Omental fat pad (tissue), 4 donors: Measurements from ENCODE around the gene DUSP16. TPM values are rescaled to one million over a fixed set of nuclear protein-coding genes. Genes with fewer than 3 reads are reported as not detected.

ENCODE experiments used
- ATAC-seq: fragments of 150-250 bp; one replicate; pipeline ENCODE4 v1.9.1; 2016; ENCODE audit warnings: mild to moderate bottlenecking, moderate library complexity; ENCODE audit not compliant: low FRiP score
- DNase-seq: peaks from one replicate; pipeline ENCODE4 v3.0.0-alpha.2; 2019; ENCODE audit warnings: low spot score
- total RNA-seq, 4 donors: library from RNA; depleted of rRNA; stranded (reverse); fragments of >200 nt; gene quantifications; one replicate each; pipeline ENCODE4 v1.1.0, GENCODE V29; 2016
- TF ChIP-seq, protein P1 (sequence below), 3 donors: fragments of 450-650 bp; IDR thresholded peaks; one replicate each; pipeline ENCODE4 v1.5.1; 2016 to 2017; ENCODE audit warnings: antibody characterized with exemption in 3 of 3, mild to moderate bottlenecking in 3 of 3, moderate library complexity in 2 of 3

DUSP16 gene
- total RNA-seq, 4 donors from 2014 or later, result 18.2 to 29.6 (median 18.7) TPM

DNA sequence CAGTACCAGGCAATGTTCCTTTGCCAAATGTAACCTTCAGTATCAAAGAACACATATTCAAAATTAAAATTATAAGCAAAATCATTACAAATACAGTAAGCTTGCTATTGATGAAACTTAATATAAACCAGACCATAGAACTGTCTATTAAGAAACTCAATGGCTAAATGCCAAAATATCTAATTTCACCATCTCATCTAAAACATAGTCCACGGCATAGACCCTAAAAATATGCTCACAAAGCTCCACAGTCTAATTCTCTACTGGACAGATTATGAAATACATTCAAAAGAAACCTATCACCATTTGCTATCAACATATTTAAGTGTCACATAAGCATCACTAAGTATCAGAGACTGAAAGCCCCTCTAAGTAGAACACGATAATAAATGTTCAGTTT, 25.2 kb downstream of the DUSP16 start:
- TF ChIP-seq, protein P1, sequence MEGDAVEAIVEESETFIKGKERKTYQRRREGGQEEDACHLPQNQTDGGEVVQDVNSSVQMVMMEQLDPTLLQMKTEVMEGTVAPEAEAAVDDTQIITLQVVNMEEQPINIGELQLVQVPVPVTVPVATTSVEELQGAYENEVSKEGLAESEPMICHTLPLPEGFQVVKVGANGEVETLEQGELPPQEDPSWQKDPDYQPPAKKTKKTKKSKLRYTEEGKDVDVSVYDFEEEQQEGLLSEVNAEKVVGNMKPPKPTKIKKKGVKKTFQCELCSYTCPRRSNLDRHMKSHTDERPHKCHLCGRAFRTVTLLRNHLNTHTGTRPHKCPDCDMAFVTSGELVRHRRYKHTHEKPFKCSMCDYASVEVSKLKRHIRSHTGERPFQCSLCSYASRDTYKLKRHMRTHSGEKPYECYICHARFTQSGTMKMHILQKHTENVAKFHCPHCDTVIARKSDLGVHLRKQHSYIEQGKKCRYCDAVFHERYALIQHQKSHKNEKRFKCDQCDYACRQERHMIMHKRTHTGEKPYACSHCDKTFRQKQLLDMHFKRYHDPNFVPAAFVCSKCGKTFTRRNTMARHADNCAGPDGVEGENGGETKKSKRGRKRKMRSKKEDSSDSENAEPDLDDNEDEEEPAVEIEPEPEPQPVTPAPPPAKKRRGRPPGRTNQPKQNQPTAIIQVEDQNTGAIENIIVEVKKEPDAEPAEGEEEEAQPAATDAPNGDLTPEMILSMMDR (IDR thresholded peaks at IDR 0.05), result no peak
- no peak for ATAC-seq

DNA sequence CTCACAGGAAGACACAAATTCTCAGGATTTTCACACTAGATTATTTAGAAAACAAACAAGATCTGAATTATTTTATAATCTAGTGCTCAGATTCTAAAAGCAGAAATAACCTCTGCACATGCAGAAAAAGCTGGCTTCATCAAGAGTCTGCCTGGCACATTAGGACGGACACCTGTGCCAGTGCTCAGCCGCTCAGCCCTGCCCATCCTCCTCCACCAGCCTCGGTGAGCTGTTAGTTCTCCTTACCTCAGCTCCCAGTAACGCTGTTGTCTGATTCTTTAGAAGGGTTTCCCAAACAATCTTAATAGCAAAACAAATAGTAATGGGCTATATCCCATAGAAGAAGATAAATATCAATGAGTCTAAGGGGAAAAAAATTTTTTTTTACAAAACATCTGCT, 27.7 kb downstream of the DUSP16 start:
- ATAC-seq, result no peak
- TF ChIP-seq, protein P1 (IDR thresholded peaks at IDR 0.05), result no peak
- no peak for DNase-seq

More for the DNA sequence above, 25.2 kb downstream of the DUSP16 start:
- no peak for DNase-seq

DNA sequence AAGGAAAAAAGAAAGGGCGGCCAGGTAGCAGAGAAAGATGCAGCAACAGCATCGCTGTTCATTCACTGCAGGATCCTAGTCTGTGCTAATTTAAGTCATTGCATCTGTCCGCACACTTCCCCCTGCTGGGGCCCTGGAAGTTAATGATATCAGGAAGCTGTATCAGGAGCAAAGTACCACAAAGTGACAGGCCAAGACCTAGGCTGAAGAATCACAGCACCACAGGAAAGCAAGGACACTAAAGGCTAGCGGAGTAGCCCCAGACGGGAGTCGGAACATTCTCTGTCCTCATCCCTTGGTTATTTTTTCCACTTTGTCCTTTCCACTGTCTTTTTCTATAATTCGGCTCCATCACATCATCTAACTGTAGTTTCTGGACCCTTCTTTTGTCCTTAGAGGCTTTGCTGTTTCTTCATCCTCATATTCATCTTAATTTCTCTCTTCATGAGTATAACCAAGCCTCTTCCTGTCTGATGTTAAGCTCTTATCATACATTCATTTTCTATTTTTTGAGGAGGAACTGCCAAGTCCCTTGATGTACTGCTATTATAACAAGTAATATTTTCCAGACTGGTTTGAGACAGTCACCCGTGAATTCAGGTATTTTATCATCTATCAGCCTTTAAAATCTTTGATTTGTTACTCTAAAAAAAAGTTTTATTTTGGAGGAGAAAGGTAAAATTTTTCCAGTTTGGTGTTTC, 28.3 kb downstream of the DUSP16 start:
- ATAC-seq, result no peak
- DNase-seq, result no peak
- TF ChIP-seq, protein P1 (IDR thresholded peaks at IDR 0.05), result no peak

DNA sequence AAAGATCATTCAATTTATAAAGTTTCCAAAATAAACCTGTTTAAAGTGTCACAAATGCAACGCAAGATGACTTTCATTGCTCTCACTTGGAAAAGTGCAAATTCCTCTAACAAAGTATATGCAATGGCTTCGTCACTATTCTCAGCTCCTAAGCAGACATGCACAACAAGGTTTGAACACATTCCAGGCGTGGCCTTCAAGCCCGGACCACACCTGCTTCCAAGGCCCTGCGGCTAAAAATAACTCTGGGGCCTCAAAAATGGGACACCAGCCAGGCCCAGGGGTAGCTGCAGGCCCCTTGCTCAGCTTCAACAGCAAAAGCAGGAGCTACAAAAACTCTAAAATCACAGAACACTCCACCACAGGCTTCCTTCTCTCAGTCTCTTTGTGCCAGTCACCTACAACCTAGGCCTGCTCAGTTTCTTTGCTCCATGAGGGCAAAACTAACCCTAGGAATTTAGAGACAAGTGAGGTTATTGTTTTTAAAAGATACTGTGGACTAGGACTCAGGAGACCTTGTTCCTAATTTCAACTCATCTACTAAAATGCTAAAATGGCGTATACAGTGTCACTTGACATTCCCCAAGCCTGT, 29.3 kb downstream of the DUSP16 start:
- TF ChIP-seq, protein P1 (IDR thresholded peaks at IDR 0.05), result no peak
- no peak for ATAC-seq
- DNase-seq, result no peak

DNA sequence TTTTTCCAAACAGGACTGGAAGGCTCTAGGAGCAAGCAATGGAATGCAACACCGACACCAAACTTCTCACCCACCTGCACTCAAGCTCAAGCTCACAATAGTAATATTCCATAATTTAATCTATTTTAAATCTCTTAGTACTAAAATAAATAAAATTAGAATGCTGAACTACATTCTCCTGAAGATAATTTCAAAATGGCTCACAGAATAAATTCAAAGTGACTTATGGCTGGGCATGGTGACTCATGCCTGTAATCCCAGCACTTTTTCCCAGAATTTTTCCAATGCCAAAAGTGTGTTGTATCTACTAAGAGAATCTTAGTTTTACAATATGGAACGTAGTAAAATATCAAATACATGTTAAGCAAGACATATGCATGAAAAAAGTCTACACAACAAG, 31.5 kb downstream of the DUSP16 start:
- no peak for DNase-seq
- TF ChIP-seq, protein P1 (IDR thresholded peaks at IDR 0.05), result no peak
- ATAC-seq, result no peak

DNA sequence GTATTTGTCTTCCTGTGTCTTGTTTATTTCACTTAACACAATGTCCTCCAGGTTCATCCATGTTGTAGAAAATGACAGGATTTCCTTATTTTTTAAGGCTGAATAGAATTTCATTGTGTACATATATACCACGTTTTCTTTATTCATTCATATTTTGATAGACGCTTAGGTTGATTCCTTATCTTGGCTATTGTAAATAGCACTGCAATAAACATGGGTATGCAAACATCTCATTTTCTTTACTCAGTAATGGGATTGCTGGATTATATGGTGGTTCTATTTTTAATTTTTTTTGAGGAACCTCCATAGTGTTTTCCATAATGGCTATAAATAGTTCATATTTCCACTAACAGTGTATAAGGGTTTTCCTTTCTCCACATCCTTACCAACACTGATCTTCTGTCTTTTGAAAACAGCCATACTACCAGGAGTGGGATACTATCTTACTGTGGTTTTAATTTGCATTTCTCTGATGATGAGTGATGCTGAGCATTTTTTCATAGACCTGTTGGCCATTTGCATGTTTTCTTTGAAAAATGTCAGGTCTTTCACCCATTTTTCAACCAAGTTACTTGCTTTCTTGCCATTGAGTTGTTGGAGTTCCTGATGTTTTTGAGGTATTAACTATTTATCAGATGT, 32.8 kb downstream of the DUSP16 start:
- DNase-seq (no peak), ATAC-seq (no peak)
- TF ChIP-seq, protein P1 (IDR thresholded peaks at IDR 0.05), result no peak
